ENCODE results near the gene ADARB2.

DNA sequence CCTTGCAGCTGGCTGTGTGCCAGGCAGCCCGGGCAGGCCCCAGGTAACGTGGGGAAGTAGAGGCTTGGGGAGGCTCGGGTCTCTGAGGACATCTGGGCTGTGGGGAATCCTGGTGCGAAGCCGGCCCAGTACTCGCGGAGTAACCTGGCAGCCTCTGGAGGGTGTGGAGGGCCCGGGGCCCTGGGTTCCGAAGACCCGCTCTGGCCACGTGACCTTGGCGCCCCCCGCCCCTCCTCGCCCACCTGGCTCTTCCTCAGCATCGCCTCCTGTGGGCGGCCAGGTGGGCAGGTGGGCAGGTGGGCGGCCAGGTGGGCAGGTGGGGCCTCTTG, 538.0 kb downstream of the ADARB2 start:
- TF ChIP-seq, protein P1, sequence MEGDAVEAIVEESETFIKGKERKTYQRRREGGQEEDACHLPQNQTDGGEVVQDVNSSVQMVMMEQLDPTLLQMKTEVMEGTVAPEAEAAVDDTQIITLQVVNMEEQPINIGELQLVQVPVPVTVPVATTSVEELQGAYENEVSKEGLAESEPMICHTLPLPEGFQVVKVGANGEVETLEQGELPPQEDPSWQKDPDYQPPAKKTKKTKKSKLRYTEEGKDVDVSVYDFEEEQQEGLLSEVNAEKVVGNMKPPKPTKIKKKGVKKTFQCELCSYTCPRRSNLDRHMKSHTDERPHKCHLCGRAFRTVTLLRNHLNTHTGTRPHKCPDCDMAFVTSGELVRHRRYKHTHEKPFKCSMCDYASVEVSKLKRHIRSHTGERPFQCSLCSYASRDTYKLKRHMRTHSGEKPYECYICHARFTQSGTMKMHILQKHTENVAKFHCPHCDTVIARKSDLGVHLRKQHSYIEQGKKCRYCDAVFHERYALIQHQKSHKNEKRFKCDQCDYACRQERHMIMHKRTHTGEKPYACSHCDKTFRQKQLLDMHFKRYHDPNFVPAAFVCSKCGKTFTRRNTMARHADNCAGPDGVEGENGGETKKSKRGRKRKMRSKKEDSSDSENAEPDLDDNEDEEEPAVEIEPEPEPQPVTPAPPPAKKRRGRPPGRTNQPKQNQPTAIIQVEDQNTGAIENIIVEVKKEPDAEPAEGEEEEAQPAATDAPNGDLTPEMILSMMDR (IDR thresholded peaks at IDR 0.05): no peak
- TF ChIP-seq POLR2A (IDR thresholded peaks at IDR 0.05) (no peak), POLR2AphosphoS5 (IDR thresholded peaks at IDR 0.05) (no peak)

Data from suprapubic skin (tissue), 4 donors.